Esophagus squamous epithelium (tissue), 5 donors: ENCODE measurements around the gene RALGAPB. TPM values are rescaled to one million over a fixed set of nuclear protein-coding genes. Genes with fewer than 3 reads are reported as not detected.

Experiments
- DNase-seq: peaks from one replicate; lab custom pipeline; 2025; lab: John Stamatoyannopoulos, UW
- H3K27ac ChIP-seq, 4 donors: fragments of 200-600 bp; sonication (generic); one replicate each; pipeline ENCODE4 v1.5.1; 2016 to 2019; ENCODE audit warnings: mild to moderate bottlenecking in 1 of 4
- H3K27me3 ChIP-seq, 4 donors: fragments of 200-600 bp; sonication (generic); 1 replicate in 3 of 4; 2 replicates in 1 of 4; pipeline versions ENCODE4 v1.5.1 to v1.6.0; 2017 to 2021; ENCODE audit warnings: antibody characterized with exemption in 1 of 4
- H3K36me3 ChIP-seq, 3 donors: fragments of 200-600 bp; sonication (generic); one replicate each; pipeline ENCODE4 v1.5.1; 2016 to 2019
- H3K4me1 ChIP-seq, 3 donors: fragments of 200-600 bp; sonication (generic); one replicate each; pipeline ENCODE4 v1.5.1; 2017 to 2019
- H3K4me3 ChIP-seq, 4 donors: fragments of 200-600 bp; sonication (generic); 1 replicate in 3 of 4; 2 replicates in 1 of 4; pipeline ENCODE4 v1.5.1; 2016 to 2019; ENCODE audit warnings: mild to moderate bottlenecking in 2 of 4, moderate library complexity in 1 of 4
- H3K9me3 ChIP-seq, 3 donors: fragments of 200-600 bp; sonication (generic); one replicate each; pipeline ENCODE4 v1.5.1; 2016 to 2019
- CTCF ChIP-seq, 6 experiments: fragments of 450-650 bp in 4 of 6; fragments of 200-600 bp in 2 of 6; sonication (generic) in 2 of 6; IDR thresholded peaks; one replicate each; pipeline ENCODE4 v1.5.1; 2016 to 2019; ENCODE audit warnings: antibody characterized with exemption in 6 of 6, mild to moderate bottlenecking in 4 of 6, moderate library complexity in 4 of 6
- POLR2A ChIP-seq, 4 donors: fragments of 450-650 bp; IDR thresholded peaks; one replicate each; pipeline ENCODE4 v1.6.1; 2017; ENCODE audit warnings: antibody characterized with exemption in 4 of 4, mild to moderate bottlenecking in 4 of 4, moderate library complexity in 3 of 4
- WGBS, 2 donors: methylation state at CpG; one replicate each; pipeline ENCODE4 v1.1.5; 2018; 5-methylcytosine and 5-hydroxymethylcytosine counted together
- intact Hi-C: fragments of 100-400 bp; cut with DNase I; formaldehyde crosslinking; loops from one replicate; pipeline ENCODE4 v1.15.0; 2022
- total RNA-seq, 4 donors: library from RNA; depleted of rRNA; stranded (reverse); fragments of >200 nt; gene quantifications; one replicate each; pipeline ENCODE4 v1.1.0, GENCODE V29; 2016
- donor health status: DM: yes; HTN: yes; CAD: no.

RALGAPB gene
- total RNA-seq, 4 donors from 2014 or later: 17.4 to 38.5 (median 26.9) TPM

- intact Hi-C loops: no loop called here
- Histone ChIP-seq H3K9me3 (no peaks in the 10 kb centered on the region), H3K27ac (no peak overlapping the region), H3K4me3 (no peak overlapping the region), H3K27me3 (peaks cover 0 to 61% (median 0%) of the 10 kb centered on the region in 4 donors), H3K36me3 (no peaks in the 10 kb centered on the region), H3K4me1 (no peaks in the 10 kb centered on the region)
- 44 to 57% methylated on average over 6 to 12 of the region's 12 CpGs for WGBS, 2 donors
- TF ChIP-seq CTCF (IDR thresholded peaks at IDR 0.05): no peak
- TF ChIP-seq POLR2A (IDR thresholded peaks at IDR 0.05): no peak
- no peak for DNase-seq
These were observed 134.7 kb downstream of the RALGAPB start for GRCh38 chr20:38607351-38607750.

GRCh38 chr20:38608188-38608587 lies 135.5 kb downstream of the RALGAPB start:
- no peak overlapping the region for H3K27ac ChIP-seq
- H3K4me3 ChIP-seq: no peak overlapping the region
- DNase-seq: no peak
- no peaks in the 10 kb centered on the region for H3K9me3 ChIP-seq
- intact Hi-C loops: no loop called here
- TF ChIP-seq CTCF (IDR thresholded peaks at IDR 0.05): no peak
- no peak for TF ChIP-seq POLR2A (IDR thresholded peaks at IDR 0.05)
- H3K4me1 ChIP-seq: no peaks in the 10 kb centered on the region
- H3K36me3 ChIP-seq: no peaks in the 10 kb centered on the region
- 53 to 69% methylated on average over 3 to 4 of the region's 4 CpGs for WGBS, 2 donors
- H3K27me3 ChIP-seq: peaks cover 0 to 61% (median 0%) of the 10 kb centered on the region in 4 donors

- no peak for DNase-seq
- intact Hi-C loops: no loop called here
- no peak overlapping the region for H3K4me3 ChIP-seq
- no peak for TF ChIP-seq POLR2A (IDR thresholded peaks at IDR 0.05)
- no peak for TF ChIP-seq CTCF (IDR thresholded peaks at IDR 0.05)
- H3K4me1 ChIP-seq: no peaks in the 10 kb centered on the region
- H3K36me3 ChIP-seq: no peaks in the 10 kb centered on the region
- peaks cover 0 to 61% (median 0%) of the 10 kb centered on the region in 4 donors for H3K27me3 ChIP-seq
- WGBS, 2 donors: 79 to 86% methylated on average over 4 of the region's 4 CpGs
- no peak overlapping the region for H3K27ac ChIP-seq
- H3K9me3 ChIP-seq: no peaks in the 10 kb centered on the region
These were observed 137.2 kb downstream of the RALGAPB start for GRCh38 chr20:38609815-38610214.

- DNase-seq: no peak
- no peaks in the 10 kb centered on the region for H3K4me1 ChIP-seq
- no peaks in the 10 kb centered on the region for H3K36me3 ChIP-seq
- H3K9me3 ChIP-seq: no peaks in the 10 kb centered on the region
- no peak overlapping the region for H3K4me3 ChIP-seq
- peaks cover 0 to 68% (median 0%) of the 10 kb centered on the region in 4 donors for H3K27me3 ChIP-seq
- TF ChIP-seq CTCF (IDR thresholded peaks at IDR 0.05): no peak
- TF ChIP-seq POLR2A (IDR thresholded peaks at IDR 0.05): no peak
- intact Hi-C loops: no loop called here
- no peak overlapping the region for H3K27ac ChIP-seq
- 67 to 68% methylated on average over 5 of the region's 5 CpGs for WGBS, 2 donors
These were observed 137.9 kb downstream of the RALGAPB start for GRCh38 chr20:38610521-38610920.

GRCh38 chr20:38612751-38613515 lies 140.3 kb downstream of the RALGAPB start:
- Histone ChIP-seq H3K27me3 (peaks cover 0 to 78% (median 0%) of the 10 kb centered on the region in 4 donors), H3K27ac (no peak overlapping the region), H3K4me1 (no peaks in the 10 kb centered on the region), H3K36me3 (no peaks in the 10 kb centered on the region), H3K4me3 (no peak overlapping the region), H3K9me3 (no peaks in the 10 kb centered on the region)
- no peak for TF ChIP-seq CTCF (IDR thresholded peaks at IDR 0.05)
- no peak for TF ChIP-seq POLR2A (IDR thresholded peaks at IDR 0.05)
- no peak for DNase-seq
- intact Hi-C loops: no loop called here
- WGBS, 2 donors: 57 to 64% methylated on average over 5 of the region's 5 CpGs
